WTC11 (cell line): ENCODE results near the gene ISM1.

Experiments
- CBFB ChIP-seq: sonication (generic); formaldehyde crosslinking; IDR thresholded peaks from 2 replicates; pipeline ENCODE4 v1.8.1; 2022; ENCODE audit warnings: mild to moderate bottlenecking, low read depth, missing genetic modification reagents
- CREM ChIP-seq: sonication (generic); formaldehyde crosslinking; IDR thresholded peaks from 2 replicates; pipeline ENCODE4 v1.8.1; 2022; ENCODE audit warnings: mild to moderate bottlenecking, missing genetic modification reagents, moderate library complexity
- ESRRA ChIP-seq: sonication (generic); formaldehyde crosslinking; IDR thresholded peaks from 2 replicates; pipeline ENCODE4 v1.8.1; 2022; ENCODE audit warnings: mild to moderate bottlenecking, missing genetic modification reagents, borderline replicate concordance
- MAX ChIP-seq: sonication (generic); formaldehyde crosslinking; IDR thresholded peaks from 2 replicates; pipeline ENCODE4 v1.8.0; 2022; ENCODE audit warnings: mild to moderate bottlenecking, missing genetic modification reagents
- NR2C2 ChIP-seq: sonication (generic); formaldehyde crosslinking; IDR thresholded peaks from 2 replicates; pipeline ENCODE4 v1.8.0; 2022; ENCODE audit warnings: mild to moderate bottlenecking, missing genetic modification reagents
- NR3C1 ChIP-seq: sonication (generic); formaldehyde crosslinking; conservative IDR thresholded peaks from 2 replicates; pipeline ENCODE4 v1.8.1; 2023; ENCODE audit warnings: low read depth, mild to moderate bottlenecking, missing genetic modification reagents
- SMAD3 ChIP-seq: sonication (generic); formaldehyde crosslinking; IDR thresholded peaks from 2 replicates; pipeline ENCODE4 v1.8.0; 2022; ENCODE audit warnings: missing genetic modification reagents, mild to moderate bottlenecking, borderline replicate concordance
- ZNF121 ChIP-seq: sonication (generic); formaldehyde crosslinking; IDR thresholded peaks from 2 replicates; pipeline ENCODE4 v1.8.0; 2023; ENCODE audit warnings: missing genetic modification reagents
- TF ChIP-seq, protein P1 (sequence below): sonication (generic); formaldehyde crosslinking; conservative IDR thresholded peaks from 2 replicates; pipeline ENCODE4 v1.8.1; 2022; ENCODE audit warnings: mild to moderate bottlenecking, missing genetic modification reagents
- TF ChIP-seq, protein P2 (sequence below): fragments of 200-600 bp; IDR thresholded peaks from 2 replicates; pipeline ENCODE4 v1.8.0; 2022; ENCODE audit warnings: antibody characterized with exemption
- TF ChIP-seq, protein P3 (sequence below): sonication (generic); formaldehyde crosslinking; IDR thresholded peaks from 2 replicates; pipeline ENCODE4 v1.8.0; 2022; ENCODE audit warnings: mild to moderate bottlenecking, missing genetic modification reagents
- TF ChIP-seq, protein P4 (sequence below): sonication (generic); formaldehyde crosslinking; IDR thresholded peaks from 2 replicates; pipeline ENCODE4 v1.8.1; 2023; ENCODE audit warnings: mild to moderate bottlenecking, missing genetic modification reagents
- TF ChIP-seq, protein P5 (sequence below): sonication (generic); formaldehyde crosslinking; IDR thresholded peaks from 2 replicates; pipeline ENCODE4 v1.8.1; 2023; ENCODE audit warnings: mild to moderate bottlenecking, moderate library complexity, missing genetic modification reagents

- TF ChIP-seq, protein P1, sequence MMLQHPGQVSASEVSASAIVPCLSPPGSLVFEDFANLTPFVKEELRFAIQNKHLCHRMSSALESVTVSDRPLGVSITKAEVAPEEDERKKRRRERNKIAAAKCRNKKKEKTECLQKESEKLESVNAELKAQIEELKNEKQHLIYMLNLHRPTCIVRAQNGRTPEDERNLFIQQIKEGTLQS (CRISPR knock-in tag), result no peak
- TF ChIP-seq, protein P2, sequence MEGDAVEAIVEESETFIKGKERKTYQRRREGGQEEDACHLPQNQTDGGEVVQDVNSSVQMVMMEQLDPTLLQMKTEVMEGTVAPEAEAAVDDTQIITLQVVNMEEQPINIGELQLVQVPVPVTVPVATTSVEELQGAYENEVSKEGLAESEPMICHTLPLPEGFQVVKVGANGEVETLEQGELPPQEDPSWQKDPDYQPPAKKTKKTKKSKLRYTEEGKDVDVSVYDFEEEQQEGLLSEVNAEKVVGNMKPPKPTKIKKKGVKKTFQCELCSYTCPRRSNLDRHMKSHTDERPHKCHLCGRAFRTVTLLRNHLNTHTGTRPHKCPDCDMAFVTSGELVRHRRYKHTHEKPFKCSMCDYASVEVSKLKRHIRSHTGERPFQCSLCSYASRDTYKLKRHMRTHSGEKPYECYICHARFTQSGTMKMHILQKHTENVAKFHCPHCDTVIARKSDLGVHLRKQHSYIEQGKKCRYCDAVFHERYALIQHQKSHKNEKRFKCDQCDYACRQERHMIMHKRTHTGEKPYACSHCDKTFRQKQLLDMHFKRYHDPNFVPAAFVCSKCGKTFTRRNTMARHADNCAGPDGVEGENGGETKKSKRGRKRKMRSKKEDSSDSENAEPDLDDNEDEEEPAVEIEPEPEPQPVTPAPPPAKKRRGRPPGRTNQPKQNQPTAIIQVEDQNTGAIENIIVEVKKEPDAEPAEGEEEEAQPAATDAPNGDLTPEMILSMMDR, result no peak
- TF ChIP-seq ZNF121 (no peak), NR2C2 (no peak), NR3C1 (CRISPR knock-in tag) (no peak), CBFB (CRISPR knock-in tag) (no peak), MAX (CRISPR knock-in tag) (no peak), ESRRA (CRISPR knock-in tag) (no peak), SMAD3 (CRISPR knock-in tag) (no peak), CREM (CRISPR knock-in tag) (no peak)
- TF ChIP-seq, protein P3, sequence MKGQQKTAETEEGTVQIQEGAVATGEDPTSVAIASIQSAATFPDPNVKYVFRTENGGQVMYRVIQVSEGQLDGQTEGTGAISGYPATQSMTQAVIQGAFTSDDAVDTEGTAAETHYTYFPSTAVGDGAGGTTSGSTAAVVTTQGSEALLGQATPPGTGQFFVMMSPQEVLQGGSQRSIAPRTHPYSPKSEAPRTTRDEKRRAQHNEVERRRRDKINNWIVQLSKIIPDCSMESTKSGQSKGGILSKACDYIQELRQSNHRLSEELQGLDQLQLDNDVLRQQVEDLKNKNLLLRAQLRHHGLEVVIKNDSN (CRISPR knock-in tag), result no peak
- TF ChIP-seq, protein P4, sequence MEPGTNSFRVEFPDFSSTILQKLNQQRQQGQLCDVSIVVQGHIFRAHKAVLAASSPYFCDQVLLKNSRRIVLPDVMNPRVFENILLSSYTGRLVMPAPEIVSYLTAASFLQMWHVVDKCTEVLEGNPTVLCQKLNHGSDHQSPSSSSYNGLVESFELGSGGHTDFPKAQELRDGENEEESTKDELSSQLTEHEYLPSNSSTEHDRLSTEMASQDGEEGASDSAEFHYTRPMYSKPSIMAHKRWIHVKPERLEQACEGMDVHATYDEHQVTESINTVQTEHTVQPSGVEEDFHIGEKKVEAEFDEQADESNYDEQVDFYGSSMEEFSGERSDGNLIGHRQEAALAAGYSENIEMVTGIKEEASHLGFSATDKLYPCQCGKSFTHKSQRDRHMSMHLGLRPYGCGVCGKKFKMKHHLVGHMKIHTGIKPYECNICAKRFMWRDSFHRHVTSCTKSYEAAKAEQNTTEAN (CRISPR knock-in tag), result no peak
- TF ChIP-seq, protein P5, sequence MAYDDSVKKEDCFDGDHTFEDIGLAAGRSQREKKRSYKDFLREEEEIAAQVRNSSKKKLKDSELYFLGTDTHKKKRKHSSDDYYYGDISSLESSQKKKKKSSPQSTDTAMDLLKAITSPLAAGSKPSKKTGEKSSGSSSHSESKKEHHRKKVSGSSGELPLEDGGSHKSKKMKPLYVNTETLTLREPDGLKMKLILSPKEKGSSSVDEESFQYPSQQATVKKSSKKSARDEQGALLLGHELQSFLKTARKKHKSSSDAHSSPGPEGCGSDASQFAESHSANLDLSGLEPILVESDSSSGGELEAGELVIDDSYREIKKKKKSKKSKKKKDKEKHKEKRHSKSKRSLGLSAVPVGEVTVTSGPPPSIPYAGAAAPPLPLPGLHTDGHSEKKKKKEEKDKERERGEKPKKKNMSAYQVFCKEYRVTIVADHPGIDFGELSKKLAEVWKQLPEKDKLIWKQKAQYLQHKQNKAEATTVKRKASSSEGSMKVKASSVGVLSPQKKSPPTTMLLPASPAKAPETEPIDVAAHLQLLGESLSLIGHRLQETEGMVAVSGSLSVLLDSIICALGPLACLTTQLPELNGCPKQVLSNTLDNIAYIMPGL (CRISPR knock-in tag), result no peak
Observed at GRCh38 chr20:13249798-13250170, 28.7 kb downstream of the ISM1 start.
